ENCODE data around the gene PARP16. TPM values are rescaled to one million over a fixed set of nuclear protein-coding genes. Genes with fewer than 3 reads are reported as not detected.

PARP16 gene
- total and polyA plus RNA-seq, 2 donors from 2014 or later: 7.0 to 7.8 TPM

GRCh38 chr15:65266469-65266868 is 20.2 kb downstream of the PARP16 start:
- Histone ChIP-seq H3K4me3 (ENCODE audit: low read length in 3 of 3) (no peak overlapping the region), H3K36me3 (ENCODE audit: control insufficient read depth in 2 of 3, insufficient read depth in 3 of 3, low read length in 3 of 3) (peaks cover 0 to 11% (median 8%) of the 10 kb centered on the region in 3 donors), H3K9ac (ENCODE audit: low read length in 3 of 3) (no peak overlapping the region), H3K9me3 (ENCODE audit: control insufficient read depth in 2 of 3, insufficient read depth in 1 of 3, low read length in 3 of 3) (no peaks in the 10 kb centered on the region), H3K27me3 (ENCODE audit: control insufficient read depth, insufficient read depth, low read length) (no peaks in the 10 kb centered on the region), H3K4me1 (ENCODE audit: control insufficient read depth in 2 of 3, insufficient read depth in 2 of 3, low read depth in 1 of 3, low read length in 3 of 3) (peaks cover 0 to 4% (median 0%) of the 10 kb centered on the region in 3 donors), H3K27ac (ENCODE audit: low read depth in 2 of 2, low read length in 2 of 2) (no peak overlapping the region)
- intact Hi-C loops (cut with DNase I): no loop called here
- FAIRE-seq (no peak), DNase-seq (no peak)
- no peak for TF ChIP-seq CTCF (IDR thresholded peaks at IDR 0.05; ENCODE audit: borderline replicate concordance, extremely low read depth, insufficient read depth)

DNA sequence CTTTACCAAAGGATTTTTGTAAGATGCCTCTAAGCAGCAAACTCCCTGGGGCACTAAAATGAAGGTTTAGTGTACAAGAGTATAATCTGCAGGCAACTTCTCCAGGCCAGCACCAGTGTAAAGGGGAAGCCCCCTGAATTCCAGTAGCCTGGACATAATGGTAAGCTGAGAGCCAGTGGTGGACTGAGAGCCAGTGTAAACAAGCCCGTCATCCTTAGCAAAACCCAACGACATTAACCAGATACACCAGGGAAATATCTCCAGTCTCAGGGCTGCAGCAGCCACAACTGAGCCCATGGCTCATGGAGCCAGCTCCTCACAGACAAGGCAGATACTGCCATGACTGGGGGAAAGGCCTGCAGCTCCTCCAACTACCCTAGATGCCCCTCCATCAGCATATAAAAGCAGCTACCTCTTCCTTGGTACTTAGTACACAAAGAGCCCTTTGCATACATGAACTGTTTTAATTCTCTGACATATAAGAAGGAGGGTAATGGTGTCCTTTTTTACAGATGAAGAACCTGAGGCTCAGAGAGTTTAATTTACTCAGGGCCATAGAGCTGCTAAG is 21.7 kb downstream of the PARP16 start:
- Histone ChIP-seq H3K4me3 (ENCODE audit: low read length in 3 of 3) (no peak overlapping the region), H3K9me3 (ENCODE audit: control insufficient read depth in 2 of 3, insufficient read depth in 1 of 3, low read length in 3 of 3) (no peaks in the 10 kb centered on the region), H3K4me1 (ENCODE audit: control insufficient read depth in 2 of 3, insufficient read depth in 2 of 3, low read depth in 1 of 3, low read length in 3 of 3) (no peaks in the 10 kb centered on the region), H3K36me3 (ENCODE audit: control insufficient read depth in 2 of 3, insufficient read depth in 3 of 3, low read length in 3 of 3) (peaks cover 0 to 21% (median 15%) of the 10 kb centered on the region in 3 donors), H3K27me3 (ENCODE audit: control insufficient read depth, insufficient read depth, low read length) (no peaks in the 10 kb centered on the region), H3K9ac (ENCODE audit: low read length in 3 of 3) (no peak overlapping the region), H3K27ac (ENCODE audit: low read depth in 2 of 2, low read length in 2 of 2) (no peak overlapping the region)
- FAIRE-seq (no peak), DNase-seq (no peak)
- intact Hi-C loops (cut with DNase I): no loop called here
- TF ChIP-seq CTCF (IDR thresholded peaks at IDR 0.05; ENCODE audit: borderline replicate concordance, extremely low read depth, insufficient read depth): no peak

DNA sequence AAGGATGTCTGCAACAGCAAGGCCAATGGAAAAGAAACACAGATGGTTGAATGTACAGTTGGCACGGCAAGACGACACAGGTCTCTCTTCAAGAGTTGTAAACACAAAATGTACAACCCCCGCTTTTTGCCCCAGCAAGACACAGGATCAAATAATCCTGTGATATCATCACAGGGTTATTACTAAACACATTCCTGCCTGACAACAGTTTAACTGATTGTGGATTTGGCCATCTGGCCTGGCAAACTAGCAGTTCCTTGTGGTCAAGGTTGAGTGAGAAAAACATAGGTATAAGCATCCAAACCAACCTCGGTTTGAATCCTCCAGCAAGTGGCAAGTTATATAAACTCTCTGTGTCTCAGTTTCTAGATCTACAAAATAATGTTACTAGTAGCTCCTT is 23.4 kb downstream of the PARP16 start:
- Histone ChIP-seq H3K36me3 (ENCODE audit: control insufficient read depth in 2 of 3, insufficient read depth in 3 of 3, low read length in 3 of 3) (peaks cover 0 to 24% (median 18%) of the 10 kb centered on the region in 3 donors), H3K9ac (ENCODE audit: low read length in 3 of 3) (no peak overlapping the region), H3K27ac (ENCODE audit: low read depth in 2 of 2, low read length in 2 of 2) (no peak overlapping the region), H3K4me3 (ENCODE audit: low read length in 3 of 3) (no peak overlapping the region), H3K9me3 (ENCODE audit: control insufficient read depth in 2 of 3, insufficient read depth in 1 of 3, low read length in 3 of 3) (no peaks in the 10 kb centered on the region), H3K4me1 (ENCODE audit: control insufficient read depth in 2 of 3, insufficient read depth in 2 of 3, low read depth in 1 of 3, low read length in 3 of 3) (peaks cover 0 to 6% (median under 1%) of the 10 kb centered on the region in 3 donors), H3K27me3 (ENCODE audit: control insufficient read depth, insufficient read depth, low read length) (no peaks in the 10 kb centered on the region)
- DNase-seq: no peak
- FAIRE-seq: no peak
- intact Hi-C loops (cut with DNase I): no loop called here
- TF ChIP-seq CTCF (IDR thresholded peaks at IDR 0.05; ENCODE audit: borderline replicate concordance, extremely low read depth, insufficient read depth): no peak

DNA sequence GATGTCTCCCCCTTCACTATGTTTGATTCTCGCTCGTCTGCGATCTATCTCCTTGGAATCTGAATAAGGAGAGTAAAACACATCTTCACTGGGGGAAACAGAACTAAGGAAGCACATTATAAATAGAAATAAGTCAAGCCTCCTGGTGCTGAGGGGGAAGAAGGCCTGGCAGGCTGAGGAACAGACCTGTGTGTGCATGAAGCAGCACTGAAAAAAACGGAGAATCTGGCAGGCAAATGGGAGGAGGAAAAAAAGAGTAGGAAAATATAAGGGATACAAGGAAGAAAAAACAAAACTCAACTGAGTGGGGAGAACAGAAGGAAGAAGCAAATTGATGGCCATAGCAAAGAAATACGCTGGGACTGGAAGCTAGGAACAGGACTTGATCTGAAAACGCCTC is 25.7 kb downstream of the PARP16 start:
- H3K36me3 ChIP-seq (ENCODE audit: control insufficient read depth in 2 of 3, insufficient read depth in 3 of 3, low read length in 3 of 3): peaks cover 0 to 24% (median 22%) of the 10 kb centered on the region in 3 donors
- no peak overlapping the region for H3K27ac ChIP-seq (ENCODE audit: low read depth in 2 of 2, low read length in 2 of 2)
- intact Hi-C loops (cut with DNase I): no loop called here
- H3K27me3 ChIP-seq (ENCODE audit: control insufficient read depth, insufficient read depth, low read length): no peaks in the 10 kb centered on the region
- H3K4me3 ChIP-seq (ENCODE audit: low read length in 3 of 3): no peak overlapping the region
- peaks cover 0 to 6% (median 2%) of the 10 kb centered on the region in 3 donors for H3K4me1 ChIP-seq (ENCODE audit: control insufficient read depth in 2 of 3, insufficient read depth in 2 of 3, low read depth in 1 of 3, low read length in 3 of 3)
- FAIRE-seq: no peak
- H3K9ac ChIP-seq (ENCODE audit: low read length in 3 of 3): no peak overlapping the region
- no peaks in the 10 kb centered on the region for H3K9me3 ChIP-seq (ENCODE audit: control insufficient read depth in 2 of 3, insufficient read depth in 1 of 3, low read length in 3 of 3)
- DNase-seq: no peak
- TF ChIP-seq CTCF (IDR thresholded peaks at IDR 0.05; ENCODE audit: borderline replicate concordance, extremely low read depth, insufficient read depth): no peak

All from kidney (tissue), 14 donors.